Tibial artery (tissue), 4 donors: ENCODE data around the gene PHLDB2.

Experiments
- DNase-seq, 2 donors: peaks; one replicate each; pipeline ENCODE4 v3.0.0-alpha.2; 2019
- H3K27ac ChIP-seq, 2 donors: fragments of 200-600 bp; sonication (generic) in 1 of 2; 1 replicate in 1 of 2; 2 replicates in 1 of 2; pipeline ENCODE4 v1.5.1; 2018 to 2019; ENCODE audit warnings: mild to moderate bottlenecking in 1 of 2
- H3K27me3 ChIP-seq, 2 donors: fragments of 200-600 bp; sonication (generic) in 1 of 2; one replicate each; pipeline versions ENCODE4 v1.5.1 to v1.6.0; 2016 to 2019
- H3K36me3 ChIP-seq, 3 donors: fragments of 200-600 bp; sonication (generic) in 2 of 3; one replicate each; pipeline ENCODE4 v1.5.1; 2016 to 2019; ENCODE audit warnings: mild to moderate bottlenecking in 2 of 3
- H3K4me1 ChIP-seq, 4 donors: fragments of 200-600 bp; sonication (generic) in 2 of 4; 1 replicate in 3 of 4; 2 replicates in 1 of 4; pipeline ENCODE4 v1.5.1; 2016 to 2019
- H3K4me3 ChIP-seq, 2 donors: fragments of 200-600 bp; sonication (generic) in 1 of 2; 1 replicate in 1 of 2; 2 replicates in 1 of 2; pipeline ENCODE4 v1.5.1; 2018 to 2019; ENCODE audit warnings: mild to moderate bottlenecking in 2 of 2
- H3K9me3 ChIP-seq, 3 donors: fragments of 200-600 bp; sonication (generic) in 1 of 3; one replicate each; pipeline ENCODE4 v1.5.1; 2016 to 2019
- intact Hi-C: fragments of 100-400 bp; cut with DNase I; formaldehyde crosslinking; loops from one replicate; pipeline ENCODE4 v1.15.0; 2023; ENCODE audit warnings: low total_unique reads
- TF ChIP-seq, protein P1 (sequence below), 2 experiments: fragments of 200-600 bp in 1 of 2; fragments of 450-650 bp in 1 of 2; IDR thresholded peaks; one replicate each; pipeline ENCODE4 v1.5.1; 2017 to 2019; ENCODE audit warnings: antibody characterized with exemption in 2 of 2, mild to moderate bottlenecking in 1 of 2, moderate library complexity in 1 of 2

Gene PHLDB2

DNA sequence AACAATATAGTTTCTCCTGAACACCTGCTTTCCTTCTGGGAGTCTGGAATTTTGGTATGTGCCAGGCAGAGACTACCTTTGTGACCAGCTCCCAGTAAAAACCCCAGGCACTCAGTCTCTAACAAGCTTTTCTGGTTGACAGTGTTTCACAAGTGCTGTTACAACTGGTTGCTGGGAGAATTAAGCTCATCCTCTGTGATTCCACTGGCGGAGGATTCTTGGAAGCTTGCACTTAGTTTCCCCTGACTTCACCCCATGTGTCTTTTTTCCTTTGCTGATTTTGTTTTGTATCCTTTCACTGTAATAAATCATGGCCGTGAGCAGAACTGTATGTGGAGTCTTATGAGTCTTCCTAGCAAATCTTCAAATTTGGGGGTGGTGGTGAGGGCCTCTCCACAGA lies 134.0 kb downstream of the PHLDB2 start:
- intact Hi-C loops: no loop called here
- Histone ChIP-seq H3K27ac (no peak overlapping the region), H3K36me3 (peaks cover 10 to 28% (median 25%) of the 10 kb centered on the region in 3 donors), H3K9me3 (no peaks in the 10 kb centered on the region), H3K4me3 (no peak overlapping the region), H3K27me3 (no peaks in the 10 kb centered on the region), H3K4me1 (no peaks in the 10 kb centered on the region)
- DNase-seq: no peak
- TF ChIP-seq, protein P1, sequence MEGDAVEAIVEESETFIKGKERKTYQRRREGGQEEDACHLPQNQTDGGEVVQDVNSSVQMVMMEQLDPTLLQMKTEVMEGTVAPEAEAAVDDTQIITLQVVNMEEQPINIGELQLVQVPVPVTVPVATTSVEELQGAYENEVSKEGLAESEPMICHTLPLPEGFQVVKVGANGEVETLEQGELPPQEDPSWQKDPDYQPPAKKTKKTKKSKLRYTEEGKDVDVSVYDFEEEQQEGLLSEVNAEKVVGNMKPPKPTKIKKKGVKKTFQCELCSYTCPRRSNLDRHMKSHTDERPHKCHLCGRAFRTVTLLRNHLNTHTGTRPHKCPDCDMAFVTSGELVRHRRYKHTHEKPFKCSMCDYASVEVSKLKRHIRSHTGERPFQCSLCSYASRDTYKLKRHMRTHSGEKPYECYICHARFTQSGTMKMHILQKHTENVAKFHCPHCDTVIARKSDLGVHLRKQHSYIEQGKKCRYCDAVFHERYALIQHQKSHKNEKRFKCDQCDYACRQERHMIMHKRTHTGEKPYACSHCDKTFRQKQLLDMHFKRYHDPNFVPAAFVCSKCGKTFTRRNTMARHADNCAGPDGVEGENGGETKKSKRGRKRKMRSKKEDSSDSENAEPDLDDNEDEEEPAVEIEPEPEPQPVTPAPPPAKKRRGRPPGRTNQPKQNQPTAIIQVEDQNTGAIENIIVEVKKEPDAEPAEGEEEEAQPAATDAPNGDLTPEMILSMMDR (IDR thresholded peaks at IDR 0.05): no peak

DNA sequence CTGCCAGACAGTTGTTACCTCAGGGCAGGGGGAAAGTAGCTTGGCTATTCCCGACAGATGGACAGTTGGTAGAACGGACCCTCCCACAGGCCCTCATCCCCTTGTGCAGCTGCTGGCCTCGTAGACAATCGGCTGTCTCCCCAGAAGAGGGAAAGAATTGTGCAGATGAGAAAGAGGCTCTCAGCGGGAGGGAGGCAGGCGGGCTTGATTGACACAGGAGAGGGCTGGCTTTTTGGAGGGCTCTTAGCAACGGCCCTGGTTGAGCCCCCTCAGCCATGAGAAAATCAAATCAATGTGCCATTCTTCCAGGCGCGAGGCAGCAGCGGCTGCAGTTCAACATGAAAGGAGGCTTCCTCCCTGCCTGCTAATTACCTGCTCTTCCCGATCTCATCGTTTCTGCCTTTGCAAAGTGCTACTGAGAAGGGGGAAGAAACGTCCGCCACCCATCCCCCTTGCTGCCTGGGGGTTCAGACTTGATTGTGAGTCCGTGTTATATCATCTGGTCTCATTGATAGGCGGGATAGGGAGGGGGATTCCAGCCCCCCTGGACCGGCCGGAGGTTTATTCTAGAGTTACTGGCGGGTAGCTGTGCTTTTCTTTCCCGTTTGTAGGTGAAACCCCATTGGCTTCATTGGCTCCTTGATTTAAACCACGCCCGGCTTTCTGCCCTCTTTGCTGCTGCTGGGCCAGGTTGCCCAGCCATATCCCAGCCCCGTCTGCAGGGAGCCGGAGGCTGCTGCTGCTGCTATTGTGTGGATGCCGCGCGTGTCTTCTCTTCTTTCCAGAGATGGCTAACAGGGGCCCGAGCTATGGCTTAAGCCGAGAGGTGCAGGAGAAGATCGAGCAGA lies 139.8 kb downstream of the PHLDB2 start, which contains the start of gene TAGLN3:
Gene TAGLN3 (plus strand): TSS at position 287 of the 848 bp plus-strand sequence. CDS start 501 bp downstream, at position 788.
- intact Hi-C loops: no loop called here
- H3K36me3 ChIP-seq: no peaks in the 10 kb centered on the region
- H3K27ac ChIP-seq: no peak within 1 kb of the TSS
- peaks cover 0 to 14% (median 10%) of the 10 kb centered on the region in 4 donors for H3K4me1 ChIP-seq
- no peak for DNase-seq
- H3K9me3 ChIP-seq: no peaks in the 10 kb centered on the region
- TF ChIP-seq, protein P1 (IDR thresholded peaks at IDR 0.05): no peak
- peak within 1 kb of the TSS; percentile 29 to 42 for H3K4me3 ChIP-seq
- peaks cover 0 to 13% of the 10 kb centered on the region in 2 donors for H3K27me3 ChIP-seq

DNA sequence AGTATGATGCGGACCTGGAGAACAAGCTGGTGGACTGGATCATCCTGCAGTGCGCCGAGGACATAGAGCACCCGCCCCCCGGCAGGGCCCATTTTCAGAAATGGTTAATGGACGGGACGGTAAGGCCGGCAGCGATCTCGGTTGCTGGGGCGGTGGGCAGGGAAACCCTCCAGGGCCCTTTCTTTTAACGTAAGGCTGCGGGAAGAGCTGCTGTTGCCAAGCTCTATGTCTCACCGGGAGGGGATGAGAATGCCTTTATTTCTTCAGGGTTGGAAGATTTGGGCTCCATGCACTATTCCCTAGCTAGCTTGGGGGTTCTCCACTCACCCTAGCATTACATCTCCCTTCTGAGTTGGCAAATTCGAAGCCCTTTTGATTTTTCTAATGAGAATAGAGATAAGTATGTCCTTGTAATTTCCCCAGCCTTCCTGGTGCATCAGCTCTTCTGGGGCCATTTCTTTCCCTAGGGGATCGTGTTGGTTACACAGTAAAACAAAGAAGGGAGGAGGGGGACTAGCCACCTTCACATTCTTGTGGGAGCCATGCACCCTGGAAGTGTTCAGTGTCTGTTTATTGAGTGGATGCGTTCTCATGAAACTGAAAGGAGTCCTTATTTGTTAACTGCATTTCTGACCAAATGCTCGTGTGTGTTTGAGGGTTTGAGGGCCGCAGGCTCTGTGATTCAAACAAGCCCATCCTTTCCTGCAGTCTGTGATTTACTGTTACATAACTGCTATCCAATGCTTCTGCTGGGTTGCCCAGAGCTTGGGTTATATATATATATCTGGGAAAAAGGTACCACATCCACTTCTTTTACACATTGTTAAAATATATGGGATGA lies 140.6 kb downstream of the PHLDB2 start:
- DNase-seq: no peak
- H3K27ac ChIP-seq: no peak overlapping the region

DNA sequence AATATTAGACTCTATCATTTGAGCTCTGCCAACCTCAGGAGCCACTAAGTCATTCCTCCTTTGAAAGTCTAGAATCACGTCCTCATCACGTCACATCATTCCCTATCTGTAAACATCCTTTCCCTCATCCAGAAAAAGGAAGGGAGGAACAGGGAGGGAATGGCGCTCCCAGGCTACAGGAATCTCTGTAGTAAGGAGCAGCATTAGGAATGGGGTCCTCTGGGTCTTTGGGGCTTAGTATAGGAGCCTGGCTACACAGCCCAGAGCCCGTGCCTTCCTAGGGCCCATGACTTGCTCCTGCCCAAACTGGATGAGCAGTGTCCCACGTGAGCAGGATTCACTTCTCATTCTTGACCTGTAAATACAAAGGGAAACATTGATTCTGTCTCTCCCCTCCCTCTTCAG lies 141.3 kb downstream of the PHLDB2 start:
- Histone ChIP-seq H3K4me1 (peaks cover 0 to 14% (median 10%) of the 10 kb centered on the region in 4 donors), H3K27me3 (peaks cover 0 to 13% of the 10 kb centered on the region in 2 donors), H3K27ac (no peak overlapping the region), H3K36me3 (no peaks in the 10 kb centered on the region), H3K4me3 (no peak overlapping the region), H3K9me3 (no peaks in the 10 kb centered on the region)
- no peak for DNase-seq
- TF ChIP-seq, protein P1 (IDR thresholded peaks at IDR 0.05): no peak
- intact Hi-C loops: no loop called here

More for the DNA sequence above, 140.6 kb downstream of the PHLDB2 start:
- Histone ChIP-seq H3K4me3 (peak overlapping the region; percentile 29 to 42), H3K36me3 (no peaks in the 10 kb centered on the region), H3K27me3 (peaks cover 0 to 13% of the 10 kb centered on the region in 2 donors), H3K4me1 (peaks cover 0 to 14% (median 10%) of the 10 kb centered on the region in 4 donors), H3K9me3 (no peaks in the 10 kb centered on the region)
- TF ChIP-seq, protein P1 (IDR thresholded peaks at IDR 0.05): no peak
- intact Hi-C loops: no loop called here

DNA sequence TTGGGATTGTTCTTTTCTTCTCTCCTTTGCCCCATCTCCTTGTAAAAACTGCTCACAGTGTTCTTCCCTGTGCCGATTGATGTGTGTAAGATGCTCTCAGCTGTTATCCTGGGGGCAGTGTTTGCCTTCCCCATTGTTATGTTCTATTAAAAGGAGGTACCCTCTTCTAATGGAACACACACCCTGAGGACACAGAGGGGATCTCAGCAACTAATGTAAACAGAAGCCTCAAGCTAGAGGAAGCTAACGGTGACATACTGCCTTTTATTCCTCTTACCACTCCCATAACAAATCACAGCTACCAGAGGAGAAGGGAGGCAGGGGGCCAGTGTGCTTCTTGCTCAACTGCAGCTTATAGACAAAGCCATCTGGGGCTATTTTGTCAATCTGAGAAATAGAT lies 141.9 kb downstream of the PHLDB2 start:
- Histone ChIP-seq H3K4me3 (no peak overlapping the region), H3K27me3 (peaks cover 0 to 13% of the 10 kb centered on the region in 2 donors), H3K27ac (no peak overlapping the region), H3K9me3 (no peaks in the 10 kb centered on the region), H3K4me1 (peaks cover 0 to 14% (median 10%) of the 10 kb centered on the region in 4 donors), H3K36me3 (no peaks in the 10 kb centered on the region)
- no peak for DNase-seq
- intact Hi-C loops: no loop called here
- TF ChIP-seq, protein P1 (IDR thresholded peaks at IDR 0.05): no peak
